Measurements from ENCODE around the gene FRMD4A.
A peak's percentile ranks its signal among the peaks of the same experiment; 100 is the strongest.
"Not testable (repeated sequence)": the region's sequence is repeated elsewhere in the genome, so short reads cannot be mapped to it uniquely, and the experiment has no call there.

The FRMD4A gene

DNA sequence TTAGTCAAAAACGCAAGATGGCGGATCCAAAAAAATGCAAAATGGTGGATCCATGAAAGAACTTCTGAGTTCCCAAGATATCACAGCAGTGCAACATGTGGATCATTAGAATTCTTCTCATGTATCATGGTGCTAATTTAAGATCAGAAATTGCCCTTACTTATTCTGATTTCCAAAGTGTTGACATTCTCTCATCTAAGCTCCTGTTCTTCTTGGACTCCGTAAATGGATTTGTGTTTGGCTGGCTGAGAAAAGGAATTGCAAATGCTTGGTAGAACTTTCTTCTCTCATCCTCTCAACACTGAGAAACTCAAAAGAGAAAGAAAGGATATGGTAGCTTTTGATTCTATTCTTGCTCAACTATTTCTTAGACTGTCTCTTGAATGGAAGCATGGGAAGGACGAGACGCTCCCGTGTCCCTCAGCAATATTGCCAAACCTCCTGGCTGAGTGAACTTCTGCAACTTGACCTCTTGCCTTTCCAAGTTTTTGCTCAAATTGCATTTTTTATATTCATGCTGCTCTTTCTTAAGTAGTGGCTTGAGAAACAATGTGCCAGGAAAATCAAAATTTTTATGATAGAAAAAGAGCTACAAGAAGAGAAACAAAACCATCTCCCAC is 44.7 kb downstream of the FRMD4A start:
- DNase-seq: no peak

DNA sequence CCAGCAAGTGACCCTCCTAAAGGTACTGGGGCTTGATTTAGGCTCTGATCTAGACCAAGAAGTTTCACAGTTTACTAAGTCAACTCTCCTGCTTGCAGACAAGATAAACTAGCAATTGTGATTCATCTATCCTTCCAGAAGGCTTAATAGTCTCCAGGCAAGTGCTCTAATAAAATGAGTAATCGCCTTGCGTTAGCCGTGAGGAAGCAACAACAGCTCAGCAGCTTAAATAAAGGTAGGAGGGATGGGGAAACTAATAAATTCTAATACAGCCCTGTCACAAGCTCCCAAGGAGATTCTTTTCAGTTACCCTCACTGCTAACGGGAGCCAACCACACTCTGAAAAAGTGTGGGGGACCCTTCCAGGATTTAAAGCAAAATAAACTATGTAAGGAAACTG is 48.4 kb downstream of the FRMD4A start:
- DNase-seq: no peak

DNA sequence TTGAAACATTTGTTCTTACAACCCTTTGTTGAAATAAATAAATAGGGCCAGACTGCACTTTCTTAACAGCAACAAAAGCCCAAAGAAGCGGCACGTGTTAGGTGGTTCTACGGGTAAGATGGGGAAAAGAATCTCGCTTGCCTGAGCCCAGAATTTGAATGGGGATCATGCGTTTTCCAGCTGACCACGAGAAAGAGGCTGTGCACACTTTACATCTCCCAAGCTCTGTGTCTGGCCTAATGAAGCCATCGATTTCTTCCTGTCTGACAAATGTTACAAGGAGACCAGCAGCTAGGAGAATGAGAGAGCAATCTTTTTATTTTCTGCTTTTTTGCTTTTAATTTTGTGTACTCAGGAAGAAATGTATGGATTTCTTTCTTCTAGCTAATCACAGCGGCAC is 52.2 kb downstream of the FRMD4A start:
- DNase-seq: no peak

DNA sequence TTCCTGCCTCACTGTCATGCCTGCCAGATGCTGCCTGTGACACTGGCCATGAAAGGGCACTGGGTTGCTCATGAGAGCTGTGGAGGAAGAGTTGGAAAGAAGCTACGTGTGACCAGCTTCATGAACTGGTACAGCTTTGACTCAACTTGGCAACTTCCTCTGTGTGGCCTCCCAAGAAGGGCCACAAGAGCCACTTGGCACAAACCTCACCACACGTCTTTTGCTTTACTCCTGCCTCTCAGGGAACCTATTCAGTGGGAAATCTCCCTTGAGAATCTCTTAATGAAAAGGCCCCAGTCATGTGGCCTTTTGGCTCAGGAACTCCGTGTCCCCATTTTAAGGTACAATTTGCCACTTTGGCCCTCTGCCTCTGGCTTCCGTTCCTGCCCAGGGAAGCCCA is 54.5 kb downstream of the FRMD4A start:
- no peak for DNase-seq

DNA sequence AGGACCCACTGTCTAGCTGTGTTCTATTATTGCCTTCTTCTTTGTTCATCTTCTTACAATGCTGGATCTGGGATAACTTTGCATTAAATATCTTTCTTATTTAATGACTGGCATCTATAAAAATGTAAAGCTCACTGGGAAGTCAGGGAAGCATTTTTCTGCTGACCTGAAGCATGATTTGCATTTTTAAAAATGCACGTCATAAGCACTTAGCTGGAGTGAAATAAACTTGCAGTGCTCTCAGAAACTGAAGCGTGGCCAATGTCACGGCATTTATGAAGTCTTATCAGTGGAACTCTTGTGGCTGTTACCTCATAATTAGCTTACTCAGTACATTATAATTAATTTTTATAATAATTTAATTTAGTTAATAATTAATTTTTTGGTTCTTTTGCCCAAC is 59.1 kb downstream of the FRMD4A start:
- no peak for DNase-seq

DNA sequence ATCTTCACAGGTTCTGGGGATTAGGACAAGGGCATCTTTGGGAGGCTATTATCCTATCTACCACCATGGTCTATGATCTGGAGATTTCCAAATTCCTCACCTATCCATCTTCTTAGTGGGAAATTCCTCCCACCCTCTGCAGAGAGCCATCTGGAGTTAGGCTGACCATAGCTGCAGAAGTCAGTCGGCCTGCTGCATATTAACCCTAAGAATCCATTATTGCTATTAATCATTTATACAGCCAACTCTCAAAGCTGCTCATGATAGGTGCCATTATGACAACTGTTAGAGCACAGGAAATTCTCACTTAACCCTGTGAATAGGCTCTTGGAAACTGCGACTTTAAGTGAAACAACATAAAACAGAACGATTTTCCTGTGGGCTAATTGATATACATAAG is 60.4 kb downstream of the FRMD4A start:
- no peak for DNase-seq

DNA sequence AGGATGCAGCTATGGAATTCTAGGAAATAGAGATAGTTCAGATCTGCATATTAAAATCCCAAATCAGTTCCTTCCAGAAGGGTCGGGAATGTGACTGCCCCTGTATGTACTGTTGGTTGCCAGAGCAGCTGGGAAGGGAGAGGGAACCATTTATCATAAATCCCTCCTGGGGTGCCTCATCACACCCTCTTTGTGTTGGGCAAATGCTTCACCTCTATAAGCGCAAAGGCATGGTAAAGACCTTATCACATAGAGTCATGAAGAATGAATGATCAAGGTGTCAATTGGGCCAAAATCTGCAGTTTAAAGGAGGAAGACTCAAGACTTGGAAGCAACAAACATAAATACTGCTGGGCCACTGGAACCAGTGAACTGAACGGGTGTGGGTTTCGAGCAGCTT is 65.0 kb downstream of the FRMD4A start:
- DNase-seq: no peak

DNA sequence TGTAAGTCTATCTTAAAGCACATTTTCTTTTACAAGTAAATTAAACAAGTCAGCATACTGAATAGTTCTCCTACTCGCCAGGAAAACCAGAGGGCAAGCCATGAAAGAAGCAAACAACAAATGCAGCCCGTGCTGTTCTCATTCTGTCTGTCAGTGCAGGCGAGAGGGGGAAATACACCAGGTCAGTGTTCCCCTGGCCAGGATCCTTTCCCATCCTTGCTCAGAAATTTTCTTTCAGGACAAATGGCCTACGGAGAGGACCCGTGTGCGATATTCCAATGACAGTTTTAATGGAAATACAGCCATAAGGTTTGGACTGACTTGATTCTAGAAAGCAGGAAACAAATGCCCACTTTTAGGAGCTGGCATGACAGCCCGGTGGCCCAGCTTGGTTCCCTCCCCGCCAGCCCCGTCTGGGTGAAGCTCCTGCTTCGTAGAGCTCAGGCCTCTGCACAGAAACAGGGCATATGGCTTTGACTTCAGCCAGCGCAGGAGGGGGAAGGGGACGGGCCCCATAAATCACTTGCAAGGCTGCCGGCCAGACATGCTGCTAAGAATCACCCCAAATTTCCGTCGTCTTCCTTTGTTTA is 67.8 kb downstream of the FRMD4A start:
- no peak for DNase-seq

DNA sequence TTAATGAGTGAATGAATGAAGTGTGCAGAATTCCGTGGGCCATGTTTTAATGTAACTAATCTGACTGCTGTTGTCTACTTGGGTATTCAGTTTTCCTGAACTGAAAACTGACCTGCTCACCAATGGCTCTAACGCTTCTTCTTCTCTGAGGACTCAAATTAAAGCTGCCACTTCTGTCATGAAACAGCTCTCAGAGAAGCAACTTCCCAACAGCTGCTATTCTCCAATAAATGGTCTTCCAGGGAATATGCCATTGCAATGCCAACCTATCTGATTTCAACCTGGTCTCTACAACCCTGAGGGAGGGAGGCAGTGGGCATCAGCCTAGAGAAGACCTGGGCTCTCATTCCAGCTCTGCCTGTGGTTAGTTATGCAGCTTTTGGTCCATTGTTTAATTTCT is 69.4 kb downstream of the FRMD4A start:
- no peak for DNase-seq

DNA sequence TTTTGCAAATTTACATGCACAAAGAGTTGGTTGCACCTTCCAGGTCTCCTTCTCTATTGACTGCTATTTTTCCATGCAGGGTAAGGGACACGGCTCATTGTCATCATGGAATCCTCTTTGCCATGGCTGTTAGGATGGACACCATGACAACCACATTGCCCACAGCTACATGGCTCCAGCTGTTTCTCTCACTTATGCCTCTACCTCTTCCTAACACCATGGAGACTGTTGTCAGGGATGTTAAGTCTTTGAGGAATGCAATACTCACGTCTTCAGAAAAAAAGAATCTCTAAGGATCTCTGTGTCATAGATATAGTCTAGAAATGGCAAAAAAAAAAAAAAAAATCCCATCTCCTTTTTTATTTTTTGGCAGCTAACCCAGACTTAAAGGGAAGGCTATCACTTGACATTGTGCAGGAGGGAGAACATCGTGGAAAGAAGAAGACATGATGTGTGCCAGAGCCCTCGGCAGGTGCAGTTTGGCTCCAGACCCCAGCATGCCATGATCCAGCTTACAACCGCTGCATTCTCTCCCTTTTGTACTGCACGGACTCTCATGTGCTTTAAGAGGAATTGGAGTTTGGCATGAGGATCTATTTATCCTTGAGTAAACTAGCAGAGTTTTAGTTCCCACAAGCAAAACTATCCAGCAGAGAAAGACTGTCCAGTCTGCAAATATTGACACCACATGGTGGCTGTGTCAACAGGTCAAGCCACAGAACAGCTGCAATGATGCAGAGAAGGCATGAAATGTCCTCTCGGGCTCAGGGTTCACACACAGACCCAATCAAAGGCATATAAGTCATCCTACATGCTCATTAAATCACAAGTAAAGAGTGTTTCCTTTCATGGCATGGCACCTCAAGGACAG is 70.8 kb downstream of the FRMD4A start:
- no peak for DNase-seq

DNA sequence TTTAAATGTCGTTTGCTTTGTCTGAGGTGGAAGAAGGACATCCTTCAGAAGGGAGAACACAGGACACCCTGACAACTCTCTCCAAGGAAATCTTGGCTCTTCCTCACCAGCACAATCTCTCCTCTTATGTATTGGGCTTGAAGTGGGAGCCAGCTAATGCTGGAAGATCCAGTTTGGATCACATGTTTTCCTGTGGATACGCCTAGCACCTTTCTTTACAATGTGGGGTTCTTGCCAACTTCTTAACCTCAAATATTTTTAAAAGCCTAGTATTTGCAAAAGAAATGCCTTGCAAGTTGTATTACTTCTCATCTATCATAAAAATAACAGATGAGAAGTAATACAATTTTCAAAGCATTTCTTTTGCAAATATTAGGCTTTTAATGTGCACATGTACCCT is 76.4 kb downstream of the FRMD4A start:
- no peak for DNase-seq

DNA sequence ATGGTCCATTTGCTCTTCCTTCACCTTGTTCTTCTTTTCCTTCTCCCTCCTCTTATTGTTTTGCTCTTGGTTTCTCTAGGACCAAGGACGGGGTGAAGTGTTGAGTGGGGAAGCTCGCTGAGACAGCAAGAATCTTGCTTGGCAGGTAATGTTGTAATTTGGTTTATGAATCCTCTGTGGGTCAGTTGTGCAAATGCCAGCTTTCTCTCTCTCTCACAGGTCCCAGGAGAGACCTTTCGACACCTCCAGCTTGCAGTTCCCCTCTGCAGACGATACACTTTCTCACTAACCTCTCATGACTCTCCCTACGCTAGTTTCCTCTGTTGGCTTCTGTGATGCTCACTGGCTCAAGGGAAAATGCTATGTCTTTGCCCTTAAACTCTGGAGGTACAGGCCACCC is 77.0 kb downstream of the FRMD4A start:
- DNase-seq: no peak

DNA sequence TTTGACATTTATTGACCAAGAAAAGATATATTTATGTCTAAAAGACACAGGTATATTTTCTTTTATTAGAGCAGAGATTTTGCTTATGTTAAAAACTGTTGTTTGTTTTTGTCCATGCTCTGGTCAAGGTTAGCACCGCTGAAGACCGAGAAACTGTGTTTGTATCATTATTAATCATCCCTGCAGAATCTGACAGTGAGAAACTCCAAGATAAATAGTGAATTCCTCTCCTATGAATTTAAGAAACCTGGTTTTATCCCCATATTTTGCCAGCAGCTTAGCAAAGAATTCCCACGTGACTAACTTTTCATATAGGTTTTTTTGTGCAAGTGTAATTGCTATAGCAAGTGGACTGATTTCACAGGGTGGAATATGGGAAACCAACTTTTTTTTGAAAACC is 77.6 kb downstream of the FRMD4A start:
- DNase-seq: no peak

DNA sequence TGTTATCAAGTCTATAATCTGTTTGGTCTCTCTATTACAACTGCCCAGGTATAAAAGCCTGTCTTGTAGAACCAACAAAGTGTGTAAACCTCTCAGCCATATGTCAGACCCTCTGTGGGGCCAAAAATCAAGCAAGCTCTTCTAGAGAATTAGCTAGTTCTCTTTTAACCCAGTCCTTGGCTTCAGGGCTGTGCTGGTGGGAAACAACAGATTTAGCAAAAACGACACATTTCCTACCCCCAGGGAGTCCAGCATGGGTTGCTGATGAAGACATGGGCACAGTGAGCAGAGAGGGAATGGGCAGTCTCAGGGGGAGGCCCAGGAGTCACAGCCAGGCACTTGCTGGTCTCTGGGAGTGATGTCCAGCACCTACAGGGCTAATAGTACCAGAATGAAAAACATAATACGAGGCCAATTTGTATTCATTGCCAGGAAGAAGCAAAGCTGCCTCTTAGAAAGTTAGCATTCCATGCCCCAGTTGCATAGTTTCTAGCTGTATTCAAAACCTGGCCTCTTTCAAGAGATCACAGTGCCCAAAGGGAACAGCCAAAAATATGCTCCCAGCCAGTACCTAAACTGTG is 80.1 kb downstream of the FRMD4A start:
- DNase-seq: peak; percentile 50

DNA sequence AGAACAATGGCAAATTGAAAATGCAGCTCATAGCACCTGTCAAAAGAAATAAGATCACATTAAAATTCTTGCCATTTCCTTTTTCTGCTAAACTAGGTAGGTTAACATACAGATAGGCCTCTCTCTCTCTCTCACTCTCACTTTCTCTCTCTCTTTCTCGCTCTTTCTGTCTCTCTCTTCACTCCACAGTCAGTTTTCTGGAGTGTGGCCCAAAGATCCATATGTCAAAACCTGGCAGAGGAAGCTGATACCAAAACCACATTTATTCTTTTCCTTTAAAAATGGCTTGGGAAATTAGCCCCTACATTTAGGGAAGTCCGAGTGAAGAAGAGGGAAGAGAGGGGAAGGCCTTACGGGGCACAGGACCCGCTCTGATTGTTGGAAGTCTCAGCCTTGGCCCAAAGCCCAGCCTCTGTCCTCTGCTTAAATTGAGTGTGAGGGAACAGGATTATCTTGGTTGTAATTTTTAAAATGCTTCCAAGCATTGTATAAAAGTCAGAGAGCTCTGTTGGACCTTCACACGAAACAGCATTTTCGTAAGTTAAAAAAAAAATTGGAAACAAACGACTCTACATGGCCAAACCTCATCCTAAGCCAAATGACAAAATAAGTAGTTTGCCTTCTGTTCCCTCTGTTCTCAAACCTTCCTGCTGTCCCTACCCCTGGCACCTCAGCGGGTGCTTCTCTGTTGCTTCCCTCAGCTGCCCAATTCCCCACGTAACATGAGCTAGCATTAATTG is 83.2 kb downstream of the FRMD4A start:
- DNase-seq: no peak

DNA sequence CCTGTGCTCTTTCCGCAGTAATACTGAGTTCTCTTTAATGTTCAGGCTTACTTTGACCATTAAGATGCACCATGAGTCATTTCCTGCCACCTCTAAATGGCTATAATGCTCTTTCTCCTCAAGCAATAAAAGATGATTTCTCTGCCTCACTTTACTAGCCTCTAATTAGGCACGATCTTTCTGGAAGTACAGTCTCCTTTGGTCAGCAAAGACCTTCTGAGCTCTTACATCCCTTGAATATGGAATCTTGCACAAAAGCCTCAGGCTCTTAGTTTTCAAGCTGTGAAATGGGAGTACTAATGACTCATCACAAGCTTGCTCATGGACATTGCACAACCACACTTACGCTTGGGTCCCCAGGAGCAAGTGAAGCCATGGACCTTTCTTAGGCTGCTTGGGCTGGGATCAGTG is 85.9 kb downstream of the FRMD4A start:
- no peak for DNase-seq

DNA sequence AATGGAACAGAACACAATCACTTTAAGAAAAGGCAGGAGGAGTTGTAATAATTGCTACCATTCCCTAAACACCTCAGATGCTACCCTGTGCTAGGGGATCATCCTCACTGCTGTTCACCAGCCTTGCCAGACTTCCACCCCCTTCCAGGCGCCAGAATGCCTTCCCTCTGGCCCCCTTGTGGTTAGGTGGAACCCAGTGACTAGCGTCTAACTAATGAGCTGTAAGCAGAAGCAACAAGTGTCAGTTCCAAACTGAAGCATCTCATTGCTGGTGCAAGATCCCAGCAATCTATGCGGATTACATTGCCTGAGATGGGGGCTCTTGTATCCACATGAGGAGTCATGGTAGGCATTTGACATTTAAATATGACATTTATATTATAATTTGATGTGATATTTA is 86.6 kb downstream of the FRMD4A start:
- no peak for DNase-seq

DNA sequence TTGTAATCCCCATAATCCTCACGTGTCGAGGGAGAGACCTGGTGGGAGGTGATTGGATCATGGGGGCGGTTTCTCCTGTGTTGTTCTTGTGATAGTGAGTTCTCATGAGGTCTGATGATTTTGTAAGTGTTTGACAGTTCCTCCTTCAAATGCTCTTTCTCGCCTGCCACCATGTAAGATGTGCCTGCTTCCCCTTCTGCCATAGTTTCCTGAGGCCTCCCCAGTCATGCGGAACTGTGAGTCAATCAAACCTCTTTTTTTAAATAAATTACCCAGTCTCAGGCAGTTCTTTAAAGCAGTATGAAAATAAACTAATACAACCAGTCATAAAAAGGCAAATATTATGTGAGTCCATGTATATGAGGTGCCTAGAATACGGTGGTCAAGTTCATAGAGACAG is 87.5 kb downstream of the FRMD4A start:
- DNase-seq: no peak

DNA sequence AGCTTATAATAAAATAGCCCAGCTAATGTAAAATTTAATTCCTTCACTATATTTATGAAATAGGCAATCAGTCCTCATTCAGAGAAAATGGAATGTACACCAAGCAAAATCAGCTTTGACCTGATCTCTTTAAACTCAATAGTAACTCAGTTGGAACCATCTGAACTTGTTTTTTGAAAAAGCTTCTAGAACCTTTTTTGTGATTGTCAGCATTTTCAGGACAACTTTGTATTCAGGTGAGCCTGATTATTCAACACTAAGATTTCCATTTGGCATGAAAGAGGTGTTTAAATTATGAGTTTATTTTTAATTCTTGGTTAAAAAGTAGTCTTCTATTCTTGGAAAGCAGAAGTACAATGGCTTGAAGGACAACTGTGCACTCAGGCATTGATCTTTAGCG is 89.5 kb downstream of the FRMD4A start:
- DNase-seq: no peak

DNA sequence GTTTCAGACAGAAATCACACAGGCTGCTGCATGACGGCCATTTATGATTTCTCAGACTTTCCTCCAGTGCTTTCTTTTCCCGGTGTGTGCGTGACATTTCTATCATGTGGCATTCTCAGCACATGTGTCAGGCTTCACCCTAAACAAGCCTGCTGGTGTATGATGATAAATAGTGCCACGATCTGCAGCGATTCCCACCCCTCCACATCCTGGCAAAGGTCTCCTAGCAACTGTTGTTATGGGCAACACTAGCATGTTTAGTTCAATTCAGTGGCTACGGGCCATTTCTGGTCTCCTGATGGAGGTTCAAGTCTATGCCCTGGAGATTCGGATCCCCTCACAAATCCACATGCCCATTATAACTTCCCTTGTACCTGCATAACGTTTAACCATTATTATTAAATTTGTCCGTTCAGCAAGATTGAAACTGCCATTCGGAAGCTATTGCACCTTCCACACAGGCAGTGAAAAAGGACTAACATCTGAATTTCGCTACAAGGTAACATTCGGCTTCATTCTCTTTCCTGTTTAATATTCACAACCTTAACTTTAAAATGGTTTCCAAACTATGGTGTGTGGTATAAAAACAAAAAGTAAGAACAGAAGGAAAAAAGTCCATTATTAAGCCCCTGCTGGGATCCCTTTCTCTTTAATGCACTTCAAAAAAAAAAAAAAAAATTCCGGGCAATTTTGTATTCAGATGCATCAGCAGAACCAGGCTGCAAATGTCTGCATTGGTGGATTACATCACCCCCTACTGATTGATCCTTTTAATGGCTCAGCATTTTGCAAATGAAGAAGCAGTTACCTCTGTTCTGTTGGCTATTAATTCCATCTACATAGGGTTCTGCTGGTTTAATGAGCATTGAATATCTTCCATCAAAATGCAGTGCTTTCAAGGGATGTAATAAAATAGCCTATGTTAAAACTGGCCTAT is 90.2 kb downstream of the FRMD4A start:
- no peak for DNase-seq

DNA sequence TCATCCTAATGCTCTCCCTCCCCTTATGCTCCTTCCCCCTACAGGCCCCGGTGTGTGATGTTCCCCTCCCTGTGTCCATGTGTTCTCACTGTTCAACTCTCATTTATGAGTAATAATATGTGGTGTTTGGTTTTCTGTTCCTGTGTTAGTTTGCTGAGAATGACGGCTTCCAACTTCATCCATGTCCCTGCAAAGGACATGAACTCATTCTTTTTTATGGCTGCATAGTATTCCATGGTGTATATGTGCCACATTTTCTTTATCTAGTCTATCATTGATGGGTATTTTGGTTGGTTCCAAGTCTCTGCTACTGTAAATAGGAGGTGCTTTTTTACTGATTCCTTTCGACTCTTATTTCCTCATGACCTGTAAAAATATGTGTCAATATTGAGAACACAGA is 92.1 kb downstream of the FRMD4A start:
- not testable (repeated sequence) for DNase-seq

DNA sequence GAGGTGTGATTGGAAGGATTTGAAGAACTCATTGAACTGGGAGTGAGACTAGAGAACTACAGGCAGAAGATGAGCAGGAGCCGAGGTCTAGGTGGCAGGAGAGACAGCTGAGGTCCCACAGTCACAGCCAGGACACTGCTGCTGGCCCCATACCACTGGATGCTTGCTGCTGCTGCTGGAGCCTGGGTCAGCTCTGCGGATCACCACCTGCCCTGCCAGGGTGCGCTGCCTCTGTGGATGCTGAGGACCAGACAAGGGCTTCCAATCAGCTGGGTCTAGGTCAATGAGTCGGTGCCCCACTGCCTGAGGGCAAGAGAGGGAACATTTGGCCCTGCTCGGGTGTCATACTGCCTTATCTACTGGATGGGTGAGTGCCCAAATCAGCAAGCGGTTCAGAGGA is 94.4 kb downstream of the FRMD4A start:
- DNase-seq: no peak
